SK-N-SH treated with all-trans-retinoic acid at 6 μM for 48 hours (cell line): ENCODE data around the gene KISS1.

ENCODE experiments used
- ATAC-seq: fragments of 200-7000 bp; cut with Tn5 transposase; 3 replicates; pipeline ENCODE4 v1.9.1; 2020; ENCODE audit warnings: mild to moderate bottlenecking, moderate library complexity
- ARNTL ChIP-seq: fragments of 450-650 bp; formaldehyde crosslinking; IDR thresholded peaks from 2 replicates; pipeline ENCODE4 v1.5.0; 2020; ENCODE audit warnings: low read depth, mild to moderate bottlenecking, moderate library complexity, borderline replicate concordance
- BACH2 ChIP-seq: fragments of 250-450 bp; sonication (Bioruptor Pico); IDR thresholded peaks from 2 replicates; pipeline ENCODE4 v1.9.0; 2021; ENCODE audit warnings: mild to moderate bottlenecking, borderline replicate concordance
- CREB5 ChIP-seq: fragments of 250-450 bp; sonication (Bioruptor Pico); IDR thresholded peaks from 2 replicates; pipeline ENCODE4 v1.5.1; 2020; ENCODE audit warnings: low read depth, mild to moderate bottlenecking, moderate library complexity
- CSRNP3 ChIP-seq: fragments of 250-450 bp; sonication (Bioruptor Pico); IDR thresholded peaks from 2 replicates; pipeline ENCODE4 v1.5.1; 2021; ENCODE audit warnings: mild to moderate bottlenecking, moderate library complexity
- ESRRG ChIP-seq: fragments of 250-450 bp; sonication (Bioruptor Pico); IDR thresholded peaks from 2 replicates; pipeline ENCODE4 v1.6.1; 2021; ENCODE audit warnings: mild to moderate bottlenecking
- GLIS3 ChIP-seq: fragments of 250-450 bp; sonication (Bioruptor Pico); IDR thresholded peaks from 2 replicates; pipeline ENCODE4 v1.5.0; 2020; ENCODE audit warnings: mild to moderate bottlenecking, moderate library complexity
- OSR1 ChIP-seq: fragments of 250-450 bp; sonication (Bioruptor Pico); IDR thresholded peaks from 2 replicates; pipeline ENCODE4 v1.8.0; 2022; ENCODE audit warnings: moderate library complexity, mild to moderate bottlenecking, inconsistent platforms
- PATZ1 ChIP-seq: fragments of 250-450 bp; sonication (Bioruptor Pico); IDR thresholded peaks from 2 replicates; pipeline ENCODE4 v1.8.0; 2020; ENCODE audit warnings: mild to moderate bottlenecking, moderate library complexity, borderline replicate concordance
- POU6F1 ChIP-seq: fragments of 250-450 bp; sonication (Bioruptor Pico); IDR thresholded peaks from 2 replicates; pipeline ENCODE4 v1.8.0; 2021; ENCODE audit warnings: low read depth, mild to moderate bottlenecking, moderate library complexity, borderline replicate concordance
- PPARA ChIP-seq: fragments of 250-450 bp; sonication (Bioruptor Pico); IDR thresholded peaks from 2 replicates; pipeline ENCODE4 v1.5.0; 2020; ENCODE audit warnings: mild to moderate bottlenecking, borderline replicate concordance
- RARB ChIP-seq: fragments of 250-450 bp; sonication (Bioruptor Pico); IDR thresholded peaks from 2 replicates; pipeline ENCODE4 v1.8.0; 2021; ENCODE audit warnings: mild to moderate bottlenecking, moderate library complexity
- SNAI2 ChIP-seq: fragments of 250-450 bp; sonication (Bioruptor Pico); IDR thresholded peaks from 2 replicates; pipeline ENCODE4 v1.5.0; 2020; ENCODE audit warnings: mild to moderate bottlenecking, moderate library complexity
- TCF4 ChIP-seq: fragments of 250-450 bp; sonication (Bioruptor Pico); IDR thresholded peaks from 2 replicates; pipeline ENCODE4 v1.8.0; 2021; ENCODE audit warnings: mild to moderate bottlenecking, moderate library complexity, borderline replicate concordance
- TOX ChIP-seq: fragments of 250-450 bp; sonication (Bioruptor Pico); IDR thresholded peaks from 2 replicates; pipeline ENCODE4 v1.8.0; 2021; ENCODE audit warnings: mild to moderate bottlenecking, moderate library complexity, borderline replicate concordance
- TSHZ2 ChIP-seq: fragments of 250-450 bp; sonication (Bioruptor Pico); IDR thresholded peaks from 2 replicates; pipeline ENCODE4 v1.5.0; 2020; ENCODE audit warnings: mild to moderate bottlenecking, moderate library complexity
- ZC3H10 ChIP-seq: fragments of 250-450 bp; sonication (Bioruptor Pico); IDR thresholded peaks from 2 replicates; pipeline ENCODE4 v1.5.1; 2021; ENCODE audit warnings: mild to moderate bottlenecking, moderate library complexity
- ZFP3 ChIP-seq: fragments of 250-450 bp; sonication (Bioruptor Pico); IDR thresholded peaks from 2 replicates; pipeline ENCODE4 v1.5.0; 2020; ENCODE audit warnings: mild to moderate bottlenecking, moderate library complexity
- ZFP30 ChIP-seq: fragments of 450-650 bp; formaldehyde crosslinking; IDR thresholded peaks from 2 replicates; pipeline ENCODE4 v1.5.0; 2022; ENCODE audit warnings: mild to moderate bottlenecking, moderate library complexity
- ZNF565 ChIP-seq: fragments of 450-650 bp; formaldehyde crosslinking; conservative IDR thresholded peaks from 2 replicates; pipeline ENCODE4 v1.5.0; 2020; ENCODE audit warnings: low read depth, mild to moderate bottlenecking, moderate library complexity
- ZNF70 ChIP-seq: fragments of 450-650 bp; formaldehyde crosslinking; IDR thresholded peaks from 2 replicates; pipeline ENCODE4 v1.5.0; 2020; ENCODE audit warnings: mild to moderate bottlenecking, moderate library complexity
- ZNF8 ChIP-seq: fragments of 450-650 bp; formaldehyde crosslinking; IDR thresholded peaks from 2 replicates; pipeline ENCODE4 v1.5.0; 2020; ENCODE audit warnings: mild to moderate bottlenecking, moderate library complexity

The KISS1 gene

GRCh38 chr1:204146309-204146708, 50.0 kb downstream of the KISS1 start:
- ATAC-seq = no peak

GRCh38 chr1:204145033-204145504, 51.2 kb downstream of the KISS1 start:
- ATAC-seq = no peak
- no peak for TF ChIP-seq ZC3H10 (CRISPR knock-in tag)
- no peak for TF ChIP-seq GLIS3
- no peak for TF ChIP-seq ZNF8 (CRISPR knock-in tag)
- no peak for TF ChIP-seq BACH2 (CRISPR knock-in tag)
- TF ChIP-seq TCF4 (CRISPR knock-in tag) = no peak
- TF ChIP-seq, all 23 proteins: peak for 0

More at GRCh38 chr1:204146309-204146708, 50.0 kb downstream of the KISS1 start:
- no peak for TF ChIP-seq TCF4 (CRISPR knock-in tag)
- TF ChIP-seq ZFP30 = no peak
- TF ChIP-seq POU6F1 (CRISPR knock-in tag) = no peak
- TF ChIP-seq ZFP3 (CRISPR knock-in tag) = no peak
- no peak for TF ChIP-seq ZNF8 (CRISPR knock-in tag)
- no peak for TF ChIP-seq OSR1 (CRISPR knock-in tag)
- no peak for TF ChIP-seq PPARA
- no peak for TF ChIP-seq ARNTL (CRISPR knock-in tag)
- no peak for TF ChIP-seq RARB (CRISPR knock-in tag)
- TF ChIP-seq, all 23 proteins: peak for 0

- no peak for TF ChIP-seq TSHZ2 (CRISPR knock-in tag)
- no peak for TF ChIP-seq ZC3H10 (CRISPR knock-in tag)
- TF ChIP-seq OSR1 (CRISPR knock-in tag) = no peak
- no peak for TF ChIP-seq ZNF565 (CRISPR knock-in tag)
- no peak for TF ChIP-seq CSRNP3 (CRISPR knock-in tag)
- no peak for TF ChIP-seq POU6F1 (CRISPR knock-in tag)
- TF ChIP-seq ZFP3 (CRISPR knock-in tag) = no peak
- no peak for TF ChIP-seq TOX (CRISPR knock-in tag)
- TF ChIP-seq BACH2 (CRISPR knock-in tag) = no peak
- no peak for TF ChIP-seq ZNF8 (CRISPR knock-in tag)
- TF ChIP-seq ARNTL (CRISPR knock-in tag) = no peak
- ATAC-seq = no peak
Observed at GRCh38 chr1:204143276-204144041, 52.8 kb downstream of the KISS1 start.

GRCh38 chr1:204142032-204142974, 54.0 kb downstream of the KISS1 start:
- no peak for ATAC-seq
- TF ChIP-seq ZNF70 (CRISPR knock-in tag) (no peak), CREB5 (no peak), ZFP3 (CRISPR knock-in tag) (no peak), PPARA (no peak), PATZ1 (no peak), SNAI2 (no peak), ZFP30 (no peak), TOX (CRISPR knock-in tag) (no peak), ESRRG (CRISPR knock-in tag) (no peak)
